Measurements from ENCODE around the gene HOXA10.

DNA sequence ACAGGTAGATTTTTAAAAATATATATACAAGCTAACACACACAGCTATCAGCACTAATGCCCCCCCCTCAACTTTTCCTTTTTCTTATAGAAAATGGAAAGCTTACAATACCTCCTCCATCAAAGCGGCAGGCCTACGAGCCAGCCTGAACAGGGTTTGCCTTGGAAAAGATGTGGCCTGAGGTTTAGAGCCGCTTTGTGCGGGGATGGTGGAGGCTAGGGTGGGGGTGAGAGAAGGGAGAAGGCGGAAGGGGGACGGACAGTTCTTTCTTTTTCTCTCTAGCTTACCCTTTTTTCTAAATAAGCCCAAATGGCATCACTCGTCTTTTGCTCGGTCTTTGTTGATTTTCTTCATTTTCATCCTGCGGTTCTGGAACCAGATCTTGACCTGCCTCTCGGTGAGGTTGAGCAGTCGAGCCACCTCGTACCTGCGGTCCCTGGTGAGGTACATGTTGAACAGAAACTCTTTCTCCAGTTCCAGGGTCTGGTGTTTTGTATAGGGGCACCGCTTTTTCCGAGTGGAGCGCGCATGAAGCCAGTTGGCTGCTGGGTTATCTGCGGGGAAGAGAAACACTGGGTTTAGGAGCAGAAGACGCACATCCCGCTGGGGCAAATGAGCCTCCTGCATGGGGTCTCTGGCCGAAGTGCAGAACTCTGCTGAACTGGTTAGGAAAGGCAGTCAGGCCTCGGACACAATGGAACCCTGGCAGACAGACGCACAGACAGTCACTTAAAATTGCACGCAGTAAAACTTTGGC is 10.7 kb downstream of the HOXA10 start:
- TF ChIP-seq, protein P1, sequence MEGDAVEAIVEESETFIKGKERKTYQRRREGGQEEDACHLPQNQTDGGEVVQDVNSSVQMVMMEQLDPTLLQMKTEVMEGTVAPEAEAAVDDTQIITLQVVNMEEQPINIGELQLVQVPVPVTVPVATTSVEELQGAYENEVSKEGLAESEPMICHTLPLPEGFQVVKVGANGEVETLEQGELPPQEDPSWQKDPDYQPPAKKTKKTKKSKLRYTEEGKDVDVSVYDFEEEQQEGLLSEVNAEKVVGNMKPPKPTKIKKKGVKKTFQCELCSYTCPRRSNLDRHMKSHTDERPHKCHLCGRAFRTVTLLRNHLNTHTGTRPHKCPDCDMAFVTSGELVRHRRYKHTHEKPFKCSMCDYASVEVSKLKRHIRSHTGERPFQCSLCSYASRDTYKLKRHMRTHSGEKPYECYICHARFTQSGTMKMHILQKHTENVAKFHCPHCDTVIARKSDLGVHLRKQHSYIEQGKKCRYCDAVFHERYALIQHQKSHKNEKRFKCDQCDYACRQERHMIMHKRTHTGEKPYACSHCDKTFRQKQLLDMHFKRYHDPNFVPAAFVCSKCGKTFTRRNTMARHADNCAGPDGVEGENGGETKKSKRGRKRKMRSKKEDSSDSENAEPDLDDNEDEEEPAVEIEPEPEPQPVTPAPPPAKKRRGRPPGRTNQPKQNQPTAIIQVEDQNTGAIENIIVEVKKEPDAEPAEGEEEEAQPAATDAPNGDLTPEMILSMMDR (conservative IDR thresholded peaks at IDR 0.05) = no peak
- no peak for TF ChIP-seq EZH2 (IDR thresholded peaks at IDR 0.05; ENCODE audit: low read depth)
